HG02610 (cell line): ENCODE measurements around the gene UBE2QL1.

Experiments
- ATAC-seq: cut with Tn5 transposase; IDR thresholded peaks from one replicate; pipeline ENCODE4 v1.9.1; 2021; ENCODE audit warnings: mild to moderate bottlenecking, moderate library complexity; ENCODE audit not compliant: unreplicated experiment

The UBE2QL1 gene

GRCh38 chr5:6427694-6428093 is 21.0 kb upstream of the UBE2QL1 start:
- ATAC-seq = no peak

GRCh38 chr5:6430418-6431028 is 18.1 kb upstream of the UBE2QL1 start:
- no peak for ATAC-seq

- ATAC-seq = no peak
Observed at GRCh38 chr5:6431214-6432195, 17.2 kb upstream of the UBE2QL1 start.

GRCh38 chr5:6432206-6432605 is 16.5 kb upstream of the UBE2QL1 start:
- ATAC-seq = no peak

- ATAC-seq = no peak
Observed at GRCh38 chr5:6434731-6435130, 13.9 kb upstream of the UBE2QL1 start.

- ATAC-seq = no peak
Observed at GRCh38 chr5:6435356-6435755, 13.3 kb upstream of the UBE2QL1 start.

GRCh38 chr5:6436715-6437331 is 11.8 kb upstream of the UBE2QL1 start:
- ATAC-seq = no peak

- no peak for ATAC-seq
Observed at GRCh38 chr5:6439588-6440550, 8.8 kb upstream of the UBE2QL1 start.

GRCh38 chr5:6442333-6442732 is 6.3 kb upstream of the UBE2QL1 start:
- no peak for ATAC-seq

GRCh38 chr5:6443326-6443725 is 5.3 kb upstream of the UBE2QL1 start:
- no peak for ATAC-seq

GRCh38 chr5:6446042-6446441 is 2.6 kb upstream of the UBE2QL1 start:
- ATAC-seq = no peak

- ATAC-seq = no peak
Observed at GRCh38 chr5:6446626-6447309, 1.9 kb upstream of the UBE2QL1 start.

- no peak for ATAC-seq
Observed at GRCh38 chr5:6447384-6448140, 1.1 kb upstream of the UBE2QL1 start.

GRCh38 chr5:6448141-6448491 is 543 bp upstream of the UBE2QL1 start:
- no peak for ATAC-seq

GRCh38 chr5:6449465-6450158 is 953 bp downstream of the UBE2QL1 start:
- ATAC-seq = no peak

- no peak for ATAC-seq
Observed at GRCh38 chr5:6450319-6450833, 1.7 kb downstream of the UBE2QL1 start.

- no peak for ATAC-seq
Observed at GRCh38 chr5:6452622-6453504, 4.2 kb downstream of the UBE2QL1 start.
